Hematopoietic multipotent progenitor cell treated with erythropoietin and hydrocortisone succinate and interleukin-3 and kit ligand, for 8 days (in vitro differentiated cells): ENCODE measurements around the gene SSTR5.
"Not testable (repeated sequence)": the region's sequence is repeated elsewhere in the genome, so short reads cannot be mapped to it uniquely, and the experiment has no call there.

Experiments
- DNase-seq: peaks from one replicate; pipeline ENCODE4 v3.0.0-alpha.2; 2015

SSTR5 gene

DNA sequence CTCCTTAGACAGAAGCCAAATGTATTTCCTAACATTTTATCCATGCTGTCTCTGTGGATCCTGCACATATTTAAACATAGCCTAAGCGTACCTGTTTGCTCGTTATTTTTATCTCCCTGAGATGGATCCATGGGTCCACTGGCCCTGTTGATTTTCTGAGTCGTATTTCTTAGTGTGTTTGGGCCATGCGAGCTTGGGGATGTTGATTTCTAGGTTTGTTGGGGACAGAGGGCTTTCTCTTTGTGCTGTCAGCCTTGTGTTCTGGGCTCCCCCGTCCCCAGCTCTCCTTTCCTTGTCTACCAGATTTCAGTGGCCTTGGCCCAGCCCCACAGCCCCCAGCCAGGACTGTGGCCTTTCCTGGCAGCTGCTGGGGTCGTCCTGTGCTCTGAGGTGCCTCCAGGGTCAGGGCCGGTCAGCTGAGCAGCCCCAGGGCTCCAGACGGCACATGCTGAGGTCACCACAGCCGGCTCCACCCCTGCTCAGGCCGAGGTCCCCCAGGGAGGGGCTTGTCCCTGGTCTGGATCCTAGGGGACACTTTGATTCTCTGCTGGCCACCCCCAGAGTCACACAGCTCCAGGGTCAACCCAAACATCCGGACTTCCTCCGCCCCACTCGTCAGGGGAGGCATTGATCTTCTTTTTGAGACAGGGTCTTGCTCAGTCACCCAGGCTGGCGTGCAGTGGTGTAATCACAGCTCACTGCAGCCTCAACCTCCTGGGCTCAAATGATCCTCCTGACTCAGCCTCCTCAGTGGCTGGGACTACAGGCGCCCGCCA is 4.4 kb downstream of the SSTR5 start:
- no peak for DNase-seq

DNA sequence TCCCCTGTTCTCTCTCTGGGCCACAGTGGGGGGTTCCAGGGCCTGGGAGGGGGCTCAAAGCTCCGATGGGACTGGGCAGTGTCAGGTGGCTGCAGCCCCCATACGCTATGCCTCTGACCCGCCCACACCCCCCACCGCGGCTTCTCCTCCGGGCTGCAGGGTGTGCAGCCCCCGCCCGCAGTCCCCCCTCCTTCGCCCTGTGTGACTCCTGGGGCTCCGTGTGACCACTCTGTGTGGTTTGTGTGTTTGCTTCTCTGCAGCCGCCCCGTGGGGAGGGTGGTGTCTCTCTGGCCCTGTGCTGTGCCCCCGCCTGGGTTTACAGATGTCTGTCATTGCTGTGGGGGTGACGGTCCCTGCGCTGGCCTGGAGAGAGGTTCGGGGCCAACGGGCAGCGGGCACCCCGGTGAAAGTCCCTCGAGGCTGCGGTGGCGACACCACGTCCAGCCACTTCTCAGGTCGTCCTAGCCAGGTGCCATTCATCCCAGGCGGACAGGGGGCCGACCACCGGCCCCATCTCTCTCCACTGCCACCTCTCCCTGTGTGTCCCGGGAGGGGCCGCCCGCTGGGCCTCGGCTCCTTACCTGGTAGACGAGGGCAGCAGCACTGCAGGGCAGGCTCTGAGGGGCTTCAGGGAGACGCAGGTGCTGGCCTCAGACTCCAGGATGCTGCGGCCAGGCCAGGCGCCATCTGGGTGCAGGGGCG is 5.5 kb downstream of the SSTR5 start:
- no peak for DNase-seq

DNA sequence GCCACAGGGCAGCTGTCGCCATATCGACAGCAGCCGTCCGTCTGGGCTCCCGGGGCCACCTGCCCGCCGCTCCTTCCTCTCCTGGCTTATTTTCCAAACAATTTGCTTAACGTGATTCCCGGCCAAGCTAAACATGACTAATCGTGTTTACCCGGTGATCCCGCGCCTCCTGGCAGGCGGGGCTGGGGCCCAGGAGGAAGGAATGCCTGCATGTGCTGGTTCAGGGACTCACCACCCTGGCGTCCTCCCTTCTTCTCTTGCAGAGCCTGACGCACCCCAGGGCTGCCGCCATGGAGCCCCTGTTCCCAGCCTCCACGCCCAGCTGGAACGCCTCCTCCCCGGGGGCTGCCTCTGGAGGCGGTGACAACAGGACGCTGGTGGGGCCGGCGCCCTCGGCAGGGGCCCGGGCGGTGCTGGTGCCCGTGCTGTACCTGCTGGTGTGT is 6.1 kb downstream of the SSTR5 start:
- DNase-seq = no peak

DNA sequence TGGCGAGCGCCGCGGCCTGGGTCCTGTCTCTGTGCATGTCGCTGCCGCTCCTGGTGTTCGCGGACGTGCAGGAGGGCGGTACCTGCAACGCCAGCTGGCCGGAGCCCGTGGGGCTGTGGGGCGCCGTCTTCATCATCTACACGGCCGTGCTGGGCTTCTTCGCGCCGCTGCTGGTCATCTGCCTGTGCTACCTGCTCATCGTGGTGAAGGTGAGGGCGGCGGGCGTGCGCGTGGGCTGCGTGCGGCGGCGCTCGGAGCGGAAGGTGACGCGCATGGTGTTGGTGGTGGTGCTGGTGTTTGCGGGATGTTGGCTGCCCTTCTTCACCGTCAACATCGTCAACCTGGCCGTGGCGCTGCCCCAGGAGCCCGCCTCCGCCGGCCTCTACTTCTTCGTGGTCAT is 6.8 kb downstream of the SSTR5 start:
- no peak for DNase-seq

DNA sequence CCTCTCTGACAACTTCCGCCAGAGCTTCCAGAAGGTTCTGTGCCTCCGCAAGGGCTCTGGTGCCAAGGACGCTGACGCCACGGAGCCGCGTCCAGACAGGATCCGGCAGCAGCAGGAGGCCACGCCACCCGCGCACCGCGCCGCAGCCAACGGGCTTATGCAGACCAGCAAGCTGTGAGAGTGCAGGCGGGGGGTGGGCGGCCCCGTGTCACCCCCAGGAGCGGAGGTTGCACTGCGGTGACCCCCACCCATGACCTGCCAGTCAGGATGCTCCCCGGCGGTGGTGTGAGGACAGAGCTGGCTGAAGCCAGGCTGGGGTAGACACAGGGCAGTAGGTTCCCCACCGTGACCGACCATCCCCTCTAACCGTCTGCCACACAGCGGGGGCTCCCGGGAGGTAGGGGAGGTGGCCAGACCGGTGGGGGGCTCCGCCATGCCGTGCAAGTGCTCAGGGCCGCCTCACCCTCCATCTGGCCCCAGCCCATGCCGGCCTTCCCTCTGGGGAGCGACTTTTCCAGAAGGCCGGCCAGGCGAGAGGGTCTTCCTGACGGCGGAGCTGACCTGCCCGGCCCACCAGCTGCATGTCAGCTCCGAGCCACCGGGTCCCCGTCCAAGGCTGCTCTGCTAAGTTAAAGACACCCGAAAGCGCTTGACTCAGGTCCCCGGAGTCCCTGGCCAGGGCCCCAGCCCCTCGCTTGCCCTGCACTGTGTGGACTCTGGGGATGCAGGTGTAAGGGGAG is 7.4 kb downstream of the SSTR5 start:
- no peak for DNase-seq

DNA sequence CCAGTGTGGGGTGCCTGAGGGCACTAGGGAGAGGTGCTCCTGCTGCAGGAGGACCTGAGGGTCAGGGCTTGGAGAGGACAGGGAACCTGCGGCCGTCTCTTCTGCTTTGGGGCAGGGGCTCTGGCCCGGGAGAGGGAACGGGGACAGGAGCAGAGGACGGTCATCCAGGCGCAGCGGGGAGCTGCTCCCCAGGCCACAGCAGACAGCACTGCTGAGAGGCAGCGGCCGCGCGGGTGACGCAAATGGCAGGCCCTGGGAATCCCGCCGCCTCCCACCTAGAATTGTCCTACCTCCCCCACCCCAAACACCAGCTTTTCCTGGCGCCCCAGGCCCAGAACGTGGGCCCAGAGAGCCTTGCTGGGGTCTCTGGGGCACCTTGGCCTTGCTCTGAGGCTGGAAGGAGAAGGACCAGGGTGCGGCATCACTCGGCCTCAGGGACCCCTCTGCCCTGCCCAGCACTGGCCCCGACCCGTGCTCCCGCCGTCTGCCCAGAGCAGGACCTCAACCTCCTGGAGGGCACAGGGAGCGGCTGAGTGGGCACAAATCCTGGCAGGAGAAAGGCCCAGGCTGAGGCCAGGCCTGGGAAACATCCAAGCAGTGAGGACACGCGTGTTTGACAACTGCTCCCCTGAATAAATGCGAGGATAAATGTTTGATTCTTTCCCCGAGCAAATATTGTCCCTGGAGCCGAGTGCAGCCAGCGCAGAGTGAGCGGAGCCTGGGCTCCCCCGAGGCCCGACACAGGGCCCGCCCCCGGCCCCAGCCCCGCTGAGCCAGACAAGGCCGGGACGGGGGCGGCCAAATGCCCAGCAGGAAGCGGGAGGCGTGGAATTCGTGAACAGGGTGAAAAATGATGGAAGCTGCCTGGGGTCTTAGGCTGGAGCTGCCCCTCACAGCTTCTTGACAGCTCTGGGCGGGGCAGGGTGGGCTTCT is 8.5 kb downstream of the SSTR5 start:
- DNase-seq = no peak

DNA sequence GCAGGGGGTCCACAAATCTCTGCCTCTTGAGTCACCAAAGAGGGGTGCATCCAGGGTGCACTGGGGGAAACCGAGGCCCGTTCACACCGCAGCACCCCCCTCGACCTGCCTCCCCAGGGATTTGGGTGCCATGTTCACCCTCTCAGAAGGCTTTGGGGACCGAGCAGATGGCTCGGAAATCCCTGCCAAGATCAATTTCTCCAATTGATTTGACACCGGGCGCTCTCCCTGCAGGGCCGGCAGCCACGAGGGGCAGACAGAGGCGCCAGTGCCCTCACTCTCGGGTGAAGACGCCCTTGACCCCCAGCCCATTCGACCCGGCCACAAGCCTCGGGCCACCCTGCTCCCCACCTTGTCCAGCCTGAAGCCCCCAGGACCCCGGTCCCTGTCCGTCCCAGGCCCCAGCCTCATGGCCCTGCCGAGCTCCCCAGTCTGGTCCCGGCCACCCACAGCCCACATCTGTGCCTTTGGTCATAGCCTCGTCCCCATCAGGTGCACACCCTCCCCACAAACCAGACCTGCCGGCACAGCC is 9.3 kb downstream of the SSTR5 start:
- no peak for DNase-seq

DNA sequence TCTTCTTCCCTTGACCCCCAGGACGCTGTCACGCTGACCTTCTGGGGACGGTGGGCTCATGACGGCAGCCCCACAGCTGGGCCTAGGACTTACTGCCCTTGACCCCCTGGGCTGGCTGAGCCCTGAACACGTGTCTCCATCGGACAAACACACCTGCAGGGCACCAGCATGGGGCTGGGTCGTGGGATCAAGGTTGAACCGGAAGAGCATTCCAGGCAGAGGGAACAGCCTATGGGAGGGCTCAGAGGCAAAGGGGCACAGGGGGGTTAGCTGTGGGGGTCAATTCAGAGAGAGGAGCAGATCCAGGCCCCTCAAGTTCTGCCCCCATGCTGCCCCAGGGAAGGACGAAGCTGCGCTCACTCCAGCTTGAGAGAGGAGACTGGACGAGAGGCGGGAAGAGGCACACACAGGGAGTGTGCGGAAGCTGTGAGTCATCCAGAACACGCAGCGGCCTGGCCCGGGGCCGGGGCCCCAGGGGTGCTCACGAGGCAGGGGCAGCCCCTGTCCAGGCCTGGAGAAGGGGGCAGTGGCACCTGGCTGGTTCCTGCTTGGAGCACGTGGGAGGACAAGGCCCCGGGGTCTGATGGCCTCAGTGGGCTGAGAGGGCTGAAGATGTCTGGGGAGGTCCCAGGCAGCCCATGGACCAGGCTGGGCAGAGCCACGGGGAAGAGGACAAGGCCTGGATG is 9.9 kb downstream of the SSTR5 start:
- no peak for DNase-seq

DNA sequence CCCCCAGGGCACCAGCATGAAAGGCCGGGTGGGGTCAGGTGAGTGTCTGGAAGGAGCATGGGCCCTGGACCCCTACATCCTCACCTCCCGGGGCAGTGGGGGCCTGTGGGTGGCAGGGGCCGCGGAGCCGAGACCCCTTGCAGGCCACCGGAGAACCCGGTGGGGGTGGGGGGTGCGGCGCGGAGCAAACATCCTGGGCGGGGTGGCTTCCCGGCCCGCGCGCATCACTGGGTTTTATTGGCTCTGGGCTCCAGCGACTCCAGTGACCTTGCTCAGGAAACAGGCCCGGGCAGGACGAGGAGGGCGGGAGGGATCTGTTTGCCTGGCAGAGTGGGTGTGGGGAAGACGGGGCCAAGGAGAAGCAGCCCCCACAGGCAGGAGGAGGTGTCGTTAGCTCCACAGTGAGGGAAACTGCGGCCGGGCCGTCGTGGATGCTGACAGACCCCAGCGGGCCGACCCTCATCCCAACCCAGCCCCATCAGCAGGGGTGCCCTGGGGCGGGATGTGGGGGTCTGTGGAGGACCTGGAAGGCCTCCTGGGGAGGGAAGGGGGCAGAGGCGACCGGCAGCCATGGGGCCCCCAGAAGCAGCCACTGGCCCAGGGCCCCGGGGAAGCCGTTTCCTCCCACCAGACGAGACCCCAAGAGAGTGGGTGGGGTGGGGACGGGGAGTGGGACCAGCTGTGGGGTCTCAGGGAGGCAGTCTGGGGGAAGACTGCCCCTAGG is 10.6 kb downstream of the SSTR5 start:
- DNase-seq = no peak

DNA sequence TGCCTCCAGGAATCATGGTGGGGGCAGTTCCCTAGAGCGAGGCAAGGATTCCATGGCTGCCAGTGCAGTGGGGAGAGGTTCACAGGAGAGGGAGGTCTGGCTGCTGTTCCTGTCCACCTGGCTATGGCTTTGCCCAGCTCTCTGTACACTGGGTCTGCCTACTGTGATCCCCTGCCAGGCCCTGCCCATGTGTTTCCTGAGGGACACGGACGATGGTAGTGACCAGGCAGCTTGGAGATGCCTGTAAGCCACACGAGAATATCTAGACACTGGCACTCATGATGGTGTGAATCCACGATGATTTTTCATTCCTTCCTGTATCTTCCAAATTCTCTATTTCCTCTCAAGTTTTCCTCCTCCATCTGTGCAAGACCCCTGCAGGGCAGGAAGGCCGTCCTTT is 12.4 kb downstream of the SSTR5 start:
- no peak for DNase-seq

DNA sequence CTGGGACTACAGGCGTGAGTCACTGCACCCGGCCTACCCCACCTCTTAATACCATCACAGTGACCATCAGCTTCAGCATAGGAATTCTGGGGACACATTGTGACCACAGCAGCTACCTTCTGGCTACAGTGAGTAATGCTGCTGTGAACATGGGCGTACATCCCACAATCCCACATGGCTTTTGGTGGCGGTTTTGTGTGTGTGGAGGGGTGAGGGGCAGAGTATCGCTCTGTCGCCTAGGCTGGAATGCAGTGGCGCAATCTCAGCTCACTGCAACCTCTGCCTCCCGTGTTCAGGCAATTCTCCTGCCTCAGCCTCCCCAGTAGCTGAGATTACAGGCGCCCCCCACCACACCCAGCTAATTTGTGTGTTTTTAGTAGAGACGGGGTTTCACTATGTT is 13.9 kb downstream of the SSTR5 start:
- not testable (repeated sequence) for DNase-seq

DNA sequence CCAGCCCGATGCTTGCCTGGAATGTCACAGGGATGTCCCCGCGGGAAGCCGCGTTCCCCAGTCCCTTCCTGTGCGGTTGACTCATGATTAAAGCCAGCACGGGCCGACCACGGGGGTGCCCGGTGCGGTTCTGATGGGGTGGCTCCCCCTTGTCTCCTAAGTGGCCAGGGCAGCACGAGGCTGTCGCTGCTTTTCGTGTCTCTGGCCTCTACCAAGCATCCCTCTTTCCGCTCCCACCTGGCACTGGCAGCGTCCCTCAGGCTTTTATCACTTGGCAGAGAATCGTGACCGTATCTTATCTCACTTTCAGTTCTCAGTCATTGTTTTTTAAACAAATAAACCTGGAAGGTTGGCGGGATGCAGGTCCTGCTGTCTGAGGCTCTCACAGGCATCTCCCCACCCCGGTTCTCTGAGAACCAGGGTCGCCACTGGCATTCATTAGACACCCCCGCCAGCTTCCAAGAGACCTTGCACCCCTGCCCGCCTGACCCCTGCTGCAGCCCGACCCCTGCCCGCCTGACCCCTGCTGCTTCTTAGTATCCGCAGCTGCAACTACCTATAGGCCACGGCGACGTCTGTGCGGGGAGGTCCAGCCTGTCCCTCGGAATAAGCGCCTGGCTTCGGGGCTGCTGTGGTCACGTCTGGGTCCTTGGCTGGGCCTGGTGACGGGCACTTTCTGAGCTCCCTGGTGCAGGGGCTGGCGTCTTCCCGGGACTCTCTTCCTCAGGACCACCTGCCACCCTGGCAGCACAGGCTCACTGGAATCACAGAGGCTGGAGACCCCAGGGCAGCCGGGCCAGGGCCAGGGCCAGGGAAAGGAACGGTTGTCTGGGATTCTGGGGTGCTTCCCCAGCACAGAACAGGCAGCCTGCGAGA is 16.0 kb downstream of the SSTR5 start:
- DNase-seq = no peak

DNA sequence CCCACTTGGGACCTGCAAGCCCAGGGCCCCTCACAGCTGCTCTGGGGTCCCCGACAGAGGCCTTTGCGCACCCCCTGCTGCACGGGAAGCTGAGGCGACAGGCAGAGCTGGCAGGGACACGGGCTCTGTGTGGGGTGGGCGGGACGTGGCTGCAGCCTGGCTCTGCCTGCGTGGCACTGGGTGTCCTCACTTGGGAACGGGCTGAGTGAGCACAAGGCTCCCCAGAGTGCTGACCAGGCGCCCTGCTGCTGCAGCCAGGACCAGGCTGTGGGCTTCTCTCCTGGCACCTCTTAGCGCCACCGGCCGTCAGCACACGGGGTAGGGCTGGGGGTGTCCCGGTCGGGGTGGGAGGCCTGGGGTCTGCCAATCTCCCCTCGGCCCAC is 16.9 kb downstream of the SSTR5 start:
- DNase-seq = no peak

DNA sequence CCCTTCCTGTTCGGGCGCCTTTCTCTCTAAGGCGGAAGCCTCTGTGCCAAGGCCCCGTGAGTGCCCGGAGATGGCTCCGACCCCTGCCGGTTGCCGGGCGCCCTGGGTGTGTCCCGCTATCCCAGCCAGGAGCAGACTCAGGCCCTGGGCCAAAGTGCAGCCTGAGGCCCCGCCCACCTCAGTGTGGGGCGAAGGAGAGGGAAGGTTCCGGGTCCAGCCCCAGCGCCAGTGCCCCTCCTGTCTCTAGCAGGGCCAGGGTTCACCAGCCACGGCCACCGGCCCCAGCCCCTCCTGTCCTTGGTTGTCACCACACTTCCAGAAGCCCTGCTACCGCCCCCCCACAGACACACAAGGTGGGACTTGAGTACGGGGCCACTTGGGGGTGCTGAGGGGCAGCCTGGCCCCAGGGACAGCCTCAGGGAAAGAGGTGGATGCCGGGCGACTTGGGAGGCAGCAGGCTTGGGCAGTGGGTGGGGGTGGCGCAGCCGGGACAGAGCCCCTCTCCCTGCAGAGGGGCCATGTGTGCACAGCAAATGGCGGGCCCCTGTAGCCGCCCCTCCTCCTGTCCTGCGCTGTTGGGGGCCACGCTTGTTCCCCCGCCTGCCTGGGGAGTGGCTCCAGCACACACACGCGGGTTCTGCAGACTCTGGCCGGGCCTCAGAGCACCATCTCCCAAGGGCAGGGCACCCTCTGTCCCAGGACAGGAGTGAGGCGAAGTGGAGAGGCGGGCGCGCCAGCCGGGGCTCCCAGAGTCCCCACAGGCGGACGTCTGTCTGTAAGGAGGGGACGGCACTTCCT is 17.5 kb downstream of the SSTR5 start:
- DNase-seq = no peak

DNA sequence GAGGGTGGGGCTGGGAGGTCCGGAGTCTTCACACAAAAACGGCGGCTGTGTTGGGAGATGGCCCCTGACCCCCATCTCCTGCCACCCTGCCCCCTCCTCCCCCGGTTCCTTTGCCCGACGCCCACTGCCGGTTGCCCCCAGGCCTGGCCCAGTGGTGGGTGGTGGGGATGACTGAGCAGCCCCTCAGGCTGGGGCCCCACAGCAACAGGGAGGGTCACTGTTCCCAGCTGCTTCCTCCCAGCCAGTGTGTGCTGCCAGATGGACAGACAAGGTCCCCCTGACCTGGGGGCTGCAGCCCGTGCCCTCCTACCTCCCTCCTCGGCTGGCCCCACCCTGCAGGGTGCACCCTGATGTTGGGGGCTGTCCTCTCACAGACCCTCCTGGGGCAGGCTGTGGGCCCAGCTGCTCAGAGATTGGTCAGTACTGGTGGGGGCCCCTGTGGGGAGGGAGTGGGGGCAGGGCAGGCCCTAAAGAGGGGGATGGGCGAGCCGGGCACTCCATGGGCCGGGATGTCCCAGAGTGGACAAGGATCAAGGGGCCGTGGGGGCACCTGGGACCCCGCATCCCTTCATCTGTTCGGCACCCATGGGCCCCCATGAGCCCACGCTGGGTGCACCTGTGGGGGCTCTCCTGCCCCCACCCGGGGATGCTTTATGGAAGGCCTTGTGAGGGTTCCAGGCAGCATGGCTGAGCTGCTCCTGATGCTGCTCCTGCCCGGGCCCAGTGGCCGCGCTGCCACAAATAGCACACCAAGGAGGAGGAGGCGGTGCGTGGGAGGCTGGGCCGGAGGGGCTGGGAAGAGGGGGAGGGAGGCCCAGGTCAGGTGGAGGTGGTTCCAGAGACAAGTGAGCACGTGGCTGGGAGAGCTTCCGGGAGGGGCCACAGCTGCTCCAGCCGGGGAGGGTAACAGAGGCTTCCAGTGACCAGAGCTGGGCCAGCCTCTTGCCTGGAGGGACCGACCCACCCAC is 18.4 kb downstream of the SSTR5 start:
- DNase-seq = no peak

DNA sequence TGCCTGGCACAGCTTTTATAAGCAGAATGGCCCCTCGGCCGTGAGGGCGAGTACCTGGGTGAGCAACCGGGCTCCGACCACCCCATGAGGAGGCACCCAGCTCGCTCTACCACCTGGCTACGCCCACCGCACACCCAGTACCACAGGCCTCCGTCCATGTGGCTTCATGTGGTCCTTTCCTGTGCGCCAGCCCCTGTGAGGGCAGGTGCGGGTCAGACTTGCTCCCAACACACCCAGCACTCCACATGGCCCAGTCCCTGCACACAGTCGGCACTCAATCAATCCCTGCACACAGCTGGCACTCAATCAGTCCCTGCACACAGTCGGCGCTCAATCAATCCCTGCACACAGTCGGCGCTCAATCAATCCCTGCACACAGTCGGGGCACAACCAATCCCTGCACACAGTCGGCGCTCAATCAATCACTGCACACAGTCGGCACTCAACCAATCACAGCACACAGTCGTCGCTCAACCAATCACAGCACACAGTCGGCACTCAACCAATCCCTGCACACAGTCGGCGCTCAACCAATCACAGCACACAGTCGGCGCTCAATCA is 19.5 kb downstream of the SSTR5 start:
- DNase-seq = no peak

DNA sequence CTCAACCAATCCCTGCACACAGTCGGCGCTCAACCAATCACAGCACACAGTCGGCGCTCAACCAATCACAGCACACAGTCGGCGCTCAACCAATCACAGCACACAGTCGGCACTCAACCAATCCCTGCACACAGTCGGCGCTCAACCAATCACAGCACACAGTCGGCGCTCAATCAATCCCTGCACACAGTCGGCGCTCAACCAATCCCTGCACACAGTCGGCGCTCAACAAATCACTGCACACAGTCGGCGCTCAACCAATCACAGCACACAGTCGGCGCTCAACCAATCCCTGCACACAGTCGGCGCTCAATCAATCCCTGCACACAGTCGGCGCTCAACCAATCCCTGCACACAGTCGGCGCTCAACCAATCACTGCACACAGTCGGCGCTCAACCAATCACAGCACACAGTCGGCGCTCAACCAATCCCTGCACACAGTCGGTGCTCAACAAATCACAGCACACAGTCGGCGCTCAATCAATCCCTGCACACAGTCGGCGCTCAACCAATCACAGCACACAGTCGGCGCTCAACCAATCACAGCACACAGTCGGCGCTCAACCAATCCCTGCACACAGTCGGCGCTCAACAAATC is 20.2 kb downstream of the SSTR5 start:
- not testable (repeated sequence) for DNase-seq
